ENCODE data around the gene TRIM45.
A peak's percentile ranks its signal among the peaks of the same experiment; 100 is the strongest.
"Not testable (repeated sequence)": the region's sequence is repeated elsewhere in the genome, so short reads cannot be mapped to it uniquely, and the experiment has no call there.

TRIM45 gene

DNA sequence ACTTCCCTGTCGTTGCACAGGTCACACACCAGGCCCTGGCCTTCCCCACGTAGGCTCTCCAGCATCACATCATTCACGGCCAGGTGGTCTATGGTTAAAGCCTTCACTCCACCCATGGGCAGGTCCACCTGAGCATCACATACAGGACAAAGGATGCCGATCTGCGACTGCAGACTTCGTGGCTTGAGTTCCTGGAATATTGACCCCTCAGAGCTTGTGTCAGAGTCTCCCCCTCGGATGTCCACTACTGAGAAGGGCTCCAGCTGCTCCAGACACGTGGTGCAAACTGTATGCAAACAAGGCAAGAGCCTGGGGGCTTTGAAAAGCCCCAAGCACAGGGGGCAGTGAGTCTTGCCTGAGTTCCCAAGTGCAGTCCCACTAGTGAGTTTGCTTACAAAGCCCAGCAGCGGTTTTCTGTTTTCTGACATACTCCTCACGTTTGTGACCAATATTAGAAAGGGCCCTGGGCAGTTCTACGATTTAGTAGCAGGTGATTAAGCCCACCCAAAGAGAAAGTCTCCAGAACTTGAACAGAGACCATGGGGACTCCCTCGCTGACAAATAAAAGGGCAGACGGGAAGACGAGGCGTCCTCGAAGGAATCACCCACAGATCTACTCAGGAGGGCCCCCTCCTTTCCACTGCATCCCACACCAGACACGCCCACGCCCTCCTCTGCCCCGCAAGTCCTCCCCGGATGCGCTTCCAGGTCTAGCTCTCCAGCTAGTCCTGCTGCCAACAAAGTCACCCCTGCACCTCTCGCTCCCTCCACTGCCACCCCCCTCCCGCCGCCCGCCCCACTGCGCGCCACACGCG is 568 bp downstream of the TRIM45 start:
- TF ChIP-seq CTCF (IDR thresholded peaks at IDR 0.05; ENCODE audit: poor library complexity, severe bottlenecking) = no peak
- Histone ChIP-seq H3K4me1 (ENCODE audit: insufficient read depth, poor library complexity, severe bottlenecking) (peaks cover 3% of the 10 kb centered on the region), H3K36me3 (ENCODE audit: low read depth) (no peaks in the 10 kb centered on the region), H3K27ac (ENCODE audit: poor library complexity, severe bottlenecking) (peak overlapping the region; percentile 21), H3K27me3 (ENCODE audit: insufficient read depth, poor library complexity, severe bottlenecking) (no peaks in the 10 kb centered on the region), H3K4me3 (ENCODE audit: severe bottlenecking) (peak overlapping the region; percentile 65), H3K9me3 (ENCODE audit: severe bottlenecking) (no peaks in the 10 kb centered on the region)
- peak; percentile 48 for ATAC-seq (ENCODE audit: low read depth)
- DNase-seq (ENCODE audit: low spot score) = no peak

DNA sequence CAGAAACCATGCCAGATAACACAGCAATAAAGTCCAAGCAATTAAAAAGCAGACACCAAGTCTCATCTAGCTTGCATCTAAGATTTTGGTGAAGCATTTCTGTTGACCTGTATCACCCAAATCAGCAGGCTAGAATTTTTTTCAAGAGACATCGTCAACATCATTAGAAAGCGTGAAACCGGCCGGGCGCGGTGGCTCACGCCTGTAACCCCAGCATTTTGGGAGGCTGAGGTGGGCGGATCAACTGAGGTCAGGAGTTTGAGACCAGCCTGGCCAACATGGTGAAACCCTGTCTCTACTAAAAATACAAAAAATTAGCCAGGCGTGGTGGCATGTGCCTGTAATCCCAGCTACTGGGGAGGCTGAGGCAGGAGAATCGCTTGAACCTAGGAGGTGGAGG is 2.4 kb downstream of the TRIM45 start:
- H3K36me3 ChIP-seq (ENCODE audit: low read depth) = peaks cover 12% of the 10 kb centered on the region
- not testable (repeated sequence) for H3K9me3 ChIP-seq (ENCODE audit: severe bottlenecking); H3K4me1 ChIP-seq (ENCODE audit: insufficient read depth, poor library complexity, severe bottlenecking); H3K27ac ChIP-seq (ENCODE audit: poor library complexity, severe bottlenecking); ATAC-seq (ENCODE audit: low read depth); H3K27me3 ChIP-seq (ENCODE audit: insufficient read depth, poor library complexity, severe bottlenecking); DNase-seq (ENCODE audit: low spot score); H3K4me3 ChIP-seq (ENCODE audit: severe bottlenecking)

DNA sequence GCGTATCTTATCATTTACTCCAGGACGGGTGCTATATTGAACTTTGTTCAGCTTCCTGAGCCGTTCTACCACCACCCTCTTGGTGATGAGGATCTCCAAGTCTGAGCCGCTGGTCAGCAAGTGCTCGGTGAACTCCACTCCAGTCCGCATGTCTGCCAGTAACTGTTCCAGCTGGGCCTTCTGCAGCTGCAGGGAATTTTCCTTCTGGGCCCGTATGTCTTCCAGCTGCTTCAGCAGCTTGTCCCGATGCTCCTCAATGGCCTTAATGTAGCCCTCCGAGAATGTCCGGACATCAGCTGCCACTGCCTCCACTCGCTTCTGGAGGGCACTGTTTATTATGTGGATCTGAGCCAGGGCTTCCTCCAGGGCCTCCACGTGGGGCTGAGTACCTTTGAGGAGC is 3.4 kb downstream of the TRIM45 start:
- Histone ChIP-seq H3K4me3 (ENCODE audit: severe bottlenecking) (no peak overlapping the region), H3K27me3 (ENCODE audit: insufficient read depth, poor library complexity, severe bottlenecking) (no peaks in the 10 kb centered on the region), H3K36me3 (ENCODE audit: low read depth) (peaks cover 16% of the 10 kb centered on the region), H3K9me3 (ENCODE audit: severe bottlenecking) (no peaks in the 10 kb centered on the region), H3K27ac (ENCODE audit: poor library complexity, severe bottlenecking) (no peak overlapping the region), H3K4me1 (ENCODE audit: insufficient read depth, poor library complexity, severe bottlenecking) (peaks cover 3% of the 10 kb centered on the region)
- DNase-seq (ENCODE audit: low spot score) = no peak
- no peak for ATAC-seq (ENCODE audit: low read depth)
- no peak for TF ChIP-seq CTCF (IDR thresholded peaks at IDR 0.05; ENCODE audit: poor library complexity, severe bottlenecking)

DNA sequence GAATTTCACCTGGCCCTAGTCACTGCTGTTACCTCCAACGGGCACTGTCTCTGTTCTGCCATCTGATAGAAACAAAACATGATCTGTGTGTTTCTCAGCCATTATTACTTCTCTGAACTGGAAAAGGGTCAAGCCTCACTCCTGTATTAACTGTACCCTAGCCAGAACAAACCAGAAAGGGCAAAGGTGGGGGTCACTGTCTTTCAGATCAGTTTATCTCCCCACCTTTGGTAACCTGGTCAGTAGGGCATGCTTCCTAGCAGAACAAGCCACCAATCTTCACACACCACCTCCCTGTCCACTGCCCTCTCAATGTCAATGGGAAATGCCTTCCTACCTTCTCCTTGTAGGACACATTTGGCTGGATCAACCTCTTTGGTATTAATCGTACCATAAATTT is 3.9 kb downstream of the TRIM45 start:
- ATAC-seq (ENCODE audit: low read depth) = no peak
- H3K9me3 ChIP-seq (ENCODE audit: severe bottlenecking) = no peaks in the 10 kb centered on the region

GRCh38 chr1:117116784-117117130 is 4.8 kb downstream of the TRIM45 start:
- peaks cover 16% of the 10 kb centered on the region for H3K36me3 ChIP-seq (ENCODE audit: low read depth)
- ATAC-seq (ENCODE audit: low read depth) (no peak), DNase-seq (ENCODE audit: low spot score) (no peak)
- no peak overlapping the region for H3K27ac ChIP-seq (ENCODE audit: poor library complexity, severe bottlenecking)
- H3K4me1 ChIP-seq (ENCODE audit: insufficient read depth, poor library complexity, severe bottlenecking) = no peaks in the 10 kb centered on the region
- TF ChIP-seq CTCF (IDR thresholded peaks at IDR 0.05; ENCODE audit: poor library complexity, severe bottlenecking) = no peak
- no peaks in the 10 kb centered on the region for H3K9me3 ChIP-seq (ENCODE audit: severe bottlenecking)
- no peaks in the 10 kb centered on the region for H3K27me3 ChIP-seq (ENCODE audit: insufficient read depth, poor library complexity, severe bottlenecking)
- H3K4me3 ChIP-seq (ENCODE audit: severe bottlenecking) = no peak overlapping the region

More for the DNA sequence above, 3.9 kb downstream of the TRIM45 start:
- Histone ChIP-seq H3K27me3 (ENCODE audit: insufficient read depth, poor library complexity, severe bottlenecking) (no peaks in the 10 kb centered on the region), H3K27ac (ENCODE audit: poor library complexity, severe bottlenecking) (no peak overlapping the region), H3K4me1 (ENCODE audit: insufficient read depth, poor library complexity, severe bottlenecking) (peaks cover 3% of the 10 kb centered on the region), H3K4me3 (ENCODE audit: severe bottlenecking) (no peak overlapping the region), H3K36me3 (ENCODE audit: low read depth) (peaks cover 16% of the 10 kb centered on the region)
- DNase-seq (ENCODE audit: low spot score) = no peak
- no peak for TF ChIP-seq CTCF (IDR thresholded peaks at IDR 0.05; ENCODE audit: poor library complexity, severe bottlenecking)

Data from RWPE2 (cell line).